ENCODE measurements around the gene ADAM33.

ADAM33 gene

GRCh38 chr20:3698591-3699001 is 16.8 kb upstream of the ADAM33 start:
- no peaks in the 10 kb centered on the region for H3K9me3 ChIP-seq (ENCODE audit: control insufficient read depth, low read length)
- no peak overlapping the region for H3K27ac ChIP-seq (ENCODE audit: insufficient read depth, low read depth, low read length, poor library complexity, severe bottlenecking)
- H3K36me3 ChIP-seq (ENCODE audit: control insufficient read depth, insufficient read depth, low read length) = no peaks in the 10 kb centered on the region
- 94% methylated on average over 6 of the region's 6 CpGs for WGBS, 2 experiments
- H3K4me3 ChIP-seq (ENCODE audit: insufficient read depth, low read depth, low read length) = no peak overlapping the region
- H3K4me1 ChIP-seq (ENCODE audit: control insufficient read depth, insufficient read depth, low read length) = no peaks in the 10 kb centered on the region
- no peaks in the 10 kb centered on the region for H3K27me3 ChIP-seq (ENCODE audit: control insufficient read depth, insufficient read depth, low read length, poor library complexity, severe bottlenecking)

GRCh38 chr20:3697588-3698305 is 15.9 kb upstream of the ADAM33 start:
- no peaks in the 10 kb centered on the region for H3K27me3 ChIP-seq (ENCODE audit: control insufficient read depth, insufficient read depth, low read length, poor library complexity, severe bottlenecking)
- H3K36me3 ChIP-seq (ENCODE audit: control insufficient read depth, insufficient read depth, low read length) = no peaks in the 10 kb centered on the region
- no peak overlapping the region for H3K27ac ChIP-seq (ENCODE audit: insufficient read depth, low read depth, low read length, poor library complexity, severe bottlenecking)
- 90 to 91% methylated on average over 18 of the region's 18 CpGs for WGBS, 2 experiments
- no peaks in the 10 kb centered on the region for H3K4me1 ChIP-seq (ENCODE audit: control insufficient read depth, insufficient read depth, low read length)
- no peak overlapping the region for H3K4me3 ChIP-seq (ENCODE audit: insufficient read depth, low read depth, low read length)
- H3K9me3 ChIP-seq (ENCODE audit: control insufficient read depth, low read length) = no peaks in the 10 kb centered on the region

- 93% methylated on average over 15 of the region's 15 CpGs for WGBS, 2 experiments
Observed at GRCh38 chr20:3696745-3697587, 15.2 kb upstream of the ADAM33 start.

GRCh38 chr20:3696200-3696599 is 14.4 kb upstream of the ADAM33 start:
- Histone ChIP-seq H3K27ac (ENCODE audit: insufficient read depth, low read depth, low read length, poor library complexity, severe bottlenecking) (no peak overlapping the region), H3K27me3 (ENCODE audit: control insufficient read depth, insufficient read depth, low read length, poor library complexity, severe bottlenecking) (no peaks in the 10 kb centered on the region)
- WGBS, 2 experiments = 100% methylated on average over 1 of the region's 1 CpG

More at GRCh38 chr20:3696745-3697587, 15.2 kb upstream of the ADAM33 start:
- Histone ChIP-seq H3K4me3 (ENCODE audit: insufficient read depth, low read depth, low read length) (no peak overlapping the region), H3K9me3 (ENCODE audit: control insufficient read depth, low read length) (no peaks in the 10 kb centered on the region), H3K27ac (ENCODE audit: insufficient read depth, low read depth, low read length, poor library complexity, severe bottlenecking) (no peak overlapping the region), H3K4me1 (ENCODE audit: control insufficient read depth, insufficient read depth, low read length) (no peaks in the 10 kb centered on the region), H3K27me3 (ENCODE audit: control insufficient read depth, insufficient read depth, low read length, poor library complexity, severe bottlenecking) (no peaks in the 10 kb centered on the region), H3K36me3 (ENCODE audit: control insufficient read depth, insufficient read depth, low read length) (no peaks in the 10 kb centered on the region)

GRCh38 chr20:3694864-3695263 is 13.1 kb upstream of the ADAM33 start:
- H3K9me3 ChIP-seq (ENCODE audit: control insufficient read depth, low read length) = no peaks in the 10 kb centered on the region
- no peaks in the 10 kb centered on the region for H3K27me3 ChIP-seq (ENCODE audit: control insufficient read depth, insufficient read depth, low read length, poor library complexity, severe bottlenecking)
- no peaks in the 10 kb centered on the region for H3K36me3 ChIP-seq (ENCODE audit: control insufficient read depth, insufficient read depth, low read length)
- 91 to 95% methylated on average over 5 of the region's 5 CpGs for WGBS, 2 experiments
- no peak overlapping the region for H3K4me3 ChIP-seq (ENCODE audit: insufficient read depth, low read depth, low read length)
- no peak overlapping the region for H3K27ac ChIP-seq (ENCODE audit: insufficient read depth, low read depth, low read length, poor library complexity, severe bottlenecking)
- no peaks in the 10 kb centered on the region for H3K4me1 ChIP-seq (ENCODE audit: control insufficient read depth, insufficient read depth, low read length)

More at GRCh38 chr20:3696200-3696599, 14.4 kb upstream of the ADAM33 start:
- Histone ChIP-seq H3K9me3 (ENCODE audit: control insufficient read depth, low read length) (no peaks in the 10 kb centered on the region), H3K36me3 (ENCODE audit: control insufficient read depth, insufficient read depth, low read length) (no peaks in the 10 kb centered on the region), H3K4me3 (ENCODE audit: insufficient read depth, low read depth, low read length) (no peak overlapping the region), H3K4me1 (ENCODE audit: control insufficient read depth, insufficient read depth, low read length) (no peaks in the 10 kb centered on the region)

- Histone ChIP-seq H3K9me3 (ENCODE audit: control insufficient read depth, low read length) (no peaks in the 10 kb centered on the region), H3K27ac (ENCODE audit: insufficient read depth, low read depth, low read length, poor library complexity, severe bottlenecking) (no peak overlapping the region), H3K36me3 (ENCODE audit: control insufficient read depth, insufficient read depth, low read length) (no peaks in the 10 kb centered on the region), H3K27me3 (ENCODE audit: control insufficient read depth, insufficient read depth, low read length, poor library complexity, severe bottlenecking) (no peaks in the 10 kb centered on the region), H3K4me3 (ENCODE audit: insufficient read depth, low read depth, low read length) (no peak overlapping the region), H3K4me1 (ENCODE audit: control insufficient read depth, insufficient read depth, low read length) (no peaks in the 10 kb centered on the region)
- 93% methylated on average over 13 of the region's 13 CpGs for WGBS, 2 experiments
Observed at GRCh38 chr20:3693376-3693775, 11.6 kb upstream of the ADAM33 start.

- H3K27me3 ChIP-seq (ENCODE audit: control insufficient read depth, insufficient read depth, low read length, poor library complexity, severe bottlenecking) = no peaks in the 10 kb centered on the region
- no peak overlapping the region for H3K27ac ChIP-seq (ENCODE audit: insufficient read depth, low read depth, low read length, poor library complexity, severe bottlenecking)
- H3K4me1 ChIP-seq (ENCODE audit: control insufficient read depth, insufficient read depth, low read length) = no peaks in the 10 kb centered on the region
- no peaks in the 10 kb centered on the region for H3K36me3 ChIP-seq (ENCODE audit: control insufficient read depth, insufficient read depth, low read length)
- no peak overlapping the region for H3K4me3 ChIP-seq (ENCODE audit: insufficient read depth, low read depth, low read length)
- no peaks in the 10 kb centered on the region for H3K9me3 ChIP-seq (ENCODE audit: control insufficient read depth, low read length)
- 92% methylated on average over 23 of the region's 23 CpGs for WGBS, 2 experiments
Observed at GRCh38 chr20:3692706-3693294, 11.0 kb upstream of the ADAM33 start.

- 94% methylated on average over 9 of the region's 9 CpGs for whole genome bisulfite sequencing, 2 experiments
- no peaks in the 10 kb centered on the region for H3K27me3 ChIP-seq (ENCODE audit: control insufficient read depth, insufficient read depth, low read length, poor library complexity, severe bottlenecking)
- no peak overlapping the region for H3K27ac ChIP-seq (ENCODE audit: insufficient read depth, low read depth, low read length, poor library complexity, severe bottlenecking)
- H3K4me1 ChIP-seq (ENCODE audit: control insufficient read depth, insufficient read depth, low read length) = no peaks in the 10 kb centered on the region
- no peaks in the 10 kb centered on the region for H3K9me3 ChIP-seq (ENCODE audit: control insufficient read depth, low read length)
- H3K36me3 ChIP-seq (ENCODE audit: control insufficient read depth, insufficient read depth, low read length) = no peaks in the 10 kb centered on the region
- H3K4me3 ChIP-seq (ENCODE audit: insufficient read depth, low read depth, low read length) = no peak overlapping the region
Observed at GRCh38 chr20:3691897-3692296, 10.1 kb upstream of the ADAM33 start.

- H3K27me3 ChIP-seq (ENCODE audit: control insufficient read depth, insufficient read depth, low read length, poor library complexity, severe bottlenecking) = no peaks in the 10 kb centered on the region
- 94% methylated on average over 16 of the region's 16 CpGs for WGBS, 2 experiments
- H3K4me3 ChIP-seq (ENCODE audit: insufficient read depth, low read depth, low read length) = no peak overlapping the region
- no peaks in the 10 kb centered on the region for H3K36me3 ChIP-seq (ENCODE audit: control insufficient read depth, insufficient read depth, low read length)
- H3K9me3 ChIP-seq (ENCODE audit: control insufficient read depth, low read length) = no peaks in the 10 kb centered on the region
- no peak overlapping the region for H3K27ac ChIP-seq (ENCODE audit: insufficient read depth, low read depth, low read length, poor library complexity, severe bottlenecking)
- no peaks in the 10 kb centered on the region for H3K4me1 ChIP-seq (ENCODE audit: control insufficient read depth, insufficient read depth, low read length)
Observed at GRCh38 chr20:3691306-3691705, 9.5 kb upstream of the ADAM33 start.

GRCh38 chr20:3690413-3690812 is 8.6 kb upstream of the ADAM33 start:
- peaks cover under 1% of the 10 kb centered on the region for H3K27me3 ChIP-seq (ENCODE audit: control insufficient read depth, insufficient read depth, low read length, poor library complexity, severe bottlenecking)
- H3K9me3 ChIP-seq (ENCODE audit: control insufficient read depth, low read length) = no peaks in the 10 kb centered on the region
- H3K27ac ChIP-seq (ENCODE audit: insufficient read depth, low read depth, low read length, poor library complexity, severe bottlenecking) = no peak overlapping the region
- 92 to 94% methylated on average over 3 of the region's 3 CpGs for WGBS, 2 experiments
- H3K36me3 ChIP-seq (ENCODE audit: control insufficient read depth, insufficient read depth, low read length) = no peaks in the 10 kb centered on the region
- H3K4me1 ChIP-seq (ENCODE audit: control insufficient read depth, insufficient read depth, low read length) = no peaks in the 10 kb centered on the region
- no peak overlapping the region for H3K4me3 ChIP-seq (ENCODE audit: insufficient read depth, low read depth, low read length)

All from ectodermal cell (in vitro differentiated cells).